ENCODE results near the gene C3. TPM values are rescaled to one million over a fixed set of nuclear protein-coding genes. Genes with fewer than 3 reads are reported as not detected.

The C3 gene
- total and polyA plus RNA-seq, 4 donors = 72.9 to 163 (median 111) TPM

GRCh38 chr19:6696239-6696820, 24.1 kb downstream of the C3 start:
- H3K27me3 ChIP-seq (ENCODE audit: control insufficient read depth, insufficient read depth, low read length) = no peaks in the 10 kb centered on the region
- DNase-seq (ENCODE audit: low read depth in 4 of 6, low spot score in 6 of 6) = no peak
- H3K27ac ChIP-seq (ENCODE audit: low read depth, low read length) = no peak overlapping the region
- H3K4me3 ChIP-seq (ENCODE audit: low read depth, low read length) = no peak overlapping the region
- H3K4me1 ChIP-seq (ENCODE audit: control insufficient read depth, insufficient read depth, low read length) = no peaks in the 10 kb centered on the region
- WGBS (ENCODE audit: insufficient coverage) = 83% methylated on average over 9 of the region's 18 CpGs
- H3K9me3 ChIP-seq (ENCODE audit: control insufficient read depth, insufficient read depth, low read length) = no peaks in the 10 kb centered on the region
- no peaks in the 10 kb centered on the region for H3K36me3 ChIP-seq (ENCODE audit: control insufficient read depth, insufficient read depth, low read length)

GRCh38 chr19:6694147-6694815, 26.2 kb downstream of the C3 start:
- DNase-seq (ENCODE audit: low read depth in 4 of 6, low spot score in 6 of 6) = no peak
- H3K36me3 ChIP-seq (ENCODE audit: control insufficient read depth, insufficient read depth, low read length) = no peaks in the 10 kb centered on the region
- no peak overlapping the region for H3K27ac ChIP-seq (ENCODE audit: low read depth, low read length)
- H3K27me3 ChIP-seq (ENCODE audit: control insufficient read depth, insufficient read depth, low read length) = no peaks in the 10 kb centered on the region
- H3K9me3 ChIP-seq (ENCODE audit: control insufficient read depth, insufficient read depth, low read length) = no peaks in the 10 kb centered on the region
- WGBS (ENCODE audit: insufficient coverage) = 95% methylated on average over 22 of the region's 25 CpGs
- H3K4me1 ChIP-seq (ENCODE audit: control insufficient read depth, insufficient read depth, low read length) = no peaks in the 10 kb centered on the region
- no peak overlapping the region for H3K4me3 ChIP-seq (ENCODE audit: low read depth, low read length)

- DNase-seq (ENCODE audit: low read depth in 4 of 6, low spot score in 6 of 6) = no peak
- Histone ChIP-seq H3K9me3 (ENCODE audit: control insufficient read depth, insufficient read depth, low read length) (no peaks in the 10 kb centered on the region), H3K27ac (ENCODE audit: low read depth, low read length) (no peak overlapping the region), H3K4me1 (ENCODE audit: control insufficient read depth, insufficient read depth, low read length) (no peaks in the 10 kb centered on the region), H3K27me3 (ENCODE audit: control insufficient read depth, insufficient read depth, low read length) (no peaks in the 10 kb centered on the region), H3K36me3 (ENCODE audit: control insufficient read depth, insufficient read depth, low read length) (no peaks in the 10 kb centered on the region), H3K4me3 (ENCODE audit: low read depth, low read length) (no peak overlapping the region)
- 86% methylated on average over 4 of the region's 7 CpGs for WGBS (ENCODE audit: insufficient coverage)
Measured at GRCh38 chr19:6693681-6694080, 26.8 kb downstream of the C3 start.

- no peak for DNase-seq (ENCODE audit: low read depth in 4 of 6, low spot score in 6 of 6)
- H3K27ac ChIP-seq (ENCODE audit: low read depth, low read length) = no peak overlapping the region
- no peaks in the 10 kb centered on the region for H3K9me3 ChIP-seq (ENCODE audit: control insufficient read depth, insufficient read depth, low read length)
- 89% methylated on average over 13 of the region's 13 CpGs for WGBS (ENCODE audit: insufficient coverage)
- H3K4me1 ChIP-seq (ENCODE audit: control insufficient read depth, insufficient read depth, low read length) = no peaks in the 10 kb centered on the region
- no peaks in the 10 kb centered on the region for H3K36me3 ChIP-seq (ENCODE audit: control insufficient read depth, insufficient read depth, low read length)
- no peak overlapping the region for H3K4me3 ChIP-seq (ENCODE audit: low read depth, low read length)
- no peaks in the 10 kb centered on the region for H3K27me3 ChIP-seq (ENCODE audit: control insufficient read depth, insufficient read depth, low read length)
Measured at GRCh38 chr19:6693056-6693471, 27.4 kb downstream of the C3 start.

GRCh38 chr19:6692027-6692426, 28.4 kb downstream of the C3 start:
- DNase-seq (ENCODE audit: low read depth in 4 of 6, low spot score in 6 of 6) = no peak
- Histone ChIP-seq H3K4me1 (ENCODE audit: control insufficient read depth, insufficient read depth, low read length) (no peaks in the 10 kb centered on the region), H3K27me3 (ENCODE audit: control insufficient read depth, insufficient read depth, low read length) (no peaks in the 10 kb centered on the region), H3K9me3 (ENCODE audit: control insufficient read depth, insufficient read depth, low read length) (no peaks in the 10 kb centered on the region), H3K4me3 (ENCODE audit: low read depth, low read length) (no peak overlapping the region), H3K27ac (ENCODE audit: low read depth, low read length) (no peak overlapping the region), H3K36me3 (ENCODE audit: control insufficient read depth, insufficient read depth, low read length) (no peaks in the 10 kb centered on the region)
- 83% methylated on average over 10 of the region's 10 CpGs for WGBS (ENCODE audit: insufficient coverage)

GRCh38 chr19:6691342-6691741, 29.1 kb downstream of the C3 start:
- Histone ChIP-seq H3K36me3 (ENCODE audit: control insufficient read depth, insufficient read depth, low read length) (no peaks in the 10 kb centered on the region), H3K4me1 (ENCODE audit: control insufficient read depth, insufficient read depth, low read length) (no peaks in the 10 kb centered on the region), H3K9me3 (ENCODE audit: control insufficient read depth, insufficient read depth, low read length) (no peaks in the 10 kb centered on the region), H3K4me3 (ENCODE audit: low read depth, low read length) (no peak overlapping the region), H3K27me3 (ENCODE audit: control insufficient read depth, insufficient read depth, low read length) (no peaks in the 10 kb centered on the region), H3K27ac (ENCODE audit: low read depth, low read length) (no peak overlapping the region)
- WGBS (ENCODE audit: insufficient coverage) = 95% methylated on average over 4 of the region's 8 CpGs
- no peak for DNase-seq (ENCODE audit: low read depth in 4 of 6, low spot score in 6 of 6)

GRCh38 chr19:6690160-6690885, 30.1 kb downstream of the C3 start:
- Histone ChIP-seq H3K27ac (ENCODE audit: low read depth, low read length) (no peak overlapping the region), H3K4me1 (ENCODE audit: control insufficient read depth, insufficient read depth, low read length) (no peaks in the 10 kb centered on the region), H3K9me3 (ENCODE audit: control insufficient read depth, insufficient read depth, low read length) (no peaks in the 10 kb centered on the region), H3K27me3 (ENCODE audit: control insufficient read depth, insufficient read depth, low read length) (no peaks in the 10 kb centered on the region), H3K4me3 (ENCODE audit: low read depth, low read length) (no peak overlapping the region), H3K36me3 (ENCODE audit: control insufficient read depth, insufficient read depth, low read length) (no peaks in the 10 kb centered on the region)
- DNase-seq (ENCODE audit: low read depth in 4 of 6, low spot score in 6 of 6) = no peak
- WGBS (ENCODE audit: insufficient coverage) = 71% methylated on average over 9 of the region's 11 CpGs

GRCh38 chr19:6687114-6687513, 33.3 kb downstream of the C3 start:
- no peaks in the 10 kb centered on the region for H3K9me3 ChIP-seq (ENCODE audit: control insufficient read depth, insufficient read depth, low read length)
- H3K36me3 ChIP-seq (ENCODE audit: control insufficient read depth, insufficient read depth, low read length) = no peaks in the 10 kb centered on the region
- H3K27ac ChIP-seq (ENCODE audit: low read depth, low read length) = no peak overlapping the region
- no peak for DNase-seq (ENCODE audit: low read depth in 4 of 6, low spot score in 6 of 6)
- no peaks in the 10 kb centered on the region for H3K27me3 ChIP-seq (ENCODE audit: control insufficient read depth, insufficient read depth, low read length)
- H3K4me3 ChIP-seq (ENCODE audit: low read depth, low read length) = no peak overlapping the region
- 77% methylated on average over 4 of the region's 5 CpGs for whole genome bisulfite sequencing (ENCODE audit: insufficient coverage)
- no peaks in the 10 kb centered on the region for H3K4me1 ChIP-seq (ENCODE audit: control insufficient read depth, insufficient read depth, low read length)

- H3K36me3 ChIP-seq (ENCODE audit: control insufficient read depth, insufficient read depth, low read length) = no peaks in the 10 kb centered on the region
- DNase-seq (ENCODE audit: low read depth in 4 of 6, low spot score in 6 of 6) = no peak
Measured at GRCh38 chr19:6686628-6686975, 33.8 kb downstream of the C3 start.

More at GRCh38 chr19:6686628-6686975, 33.8 kb downstream of the C3 start:
- WGBS (ENCODE audit: insufficient coverage) = 90% methylated on average over 3 of the region's 4 CpGs
- Histone ChIP-seq H3K27me3 (ENCODE audit: control insufficient read depth, insufficient read depth, low read length) (no peaks in the 10 kb centered on the region), H3K4me3 (ENCODE audit: low read depth, low read length) (no peak overlapping the region), H3K27ac (ENCODE audit: low read depth, low read length) (no peak overlapping the region), H3K9me3 (ENCODE audit: control insufficient read depth, insufficient read depth, low read length) (no peaks in the 10 kb centered on the region), H3K4me1 (ENCODE audit: control insufficient read depth, insufficient read depth, low read length) (no peaks in the 10 kb centered on the region)

Measured in spinal cord (tissue), 10 donors.